ENCODE measurements around the gene RAB3A.

The RAB3A gene

DNA sequence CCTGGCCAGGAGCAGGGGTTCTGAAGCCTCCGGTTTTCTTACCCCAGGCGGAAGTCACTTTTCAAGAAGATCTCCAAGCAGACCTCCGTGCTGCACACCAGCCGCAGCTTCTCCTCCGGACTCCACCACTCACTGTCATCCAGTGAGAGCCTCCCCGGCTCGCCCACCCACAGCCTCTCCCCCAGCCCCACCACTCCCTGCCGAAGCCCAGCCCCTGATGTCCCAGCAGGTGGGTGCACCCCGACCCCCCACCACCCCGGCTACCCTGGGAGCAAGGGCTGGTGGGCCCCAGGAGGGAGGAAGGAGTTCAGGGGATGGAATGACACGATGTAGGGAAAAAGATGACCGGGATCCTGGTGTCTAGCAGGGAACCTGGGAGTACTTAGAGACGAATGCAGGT lies 56.4 kb downstream of the RAB3A start:
- no peak for DNase-seq

Measured in retina (tissue), 1 donor.